Ascending aorta (tissue), 2 donors: ENCODE results near the gene MOB3B. TPM values are rescaled to one million over a fixed set of nuclear protein-coding genes. Genes with fewer than 3 reads are reported as not detected.

Source experiments
- DNase-seq, 2 donors: peaks; one replicate each; pipeline ENCODE4 v3.0.0-alpha.2; 2019; ENCODE audit warnings: low spot score in 2 of 2
- H3K27ac ChIP-seq, 2 donors: fragments of 200-600 bp; sonication (generic); one replicate each; pipeline ENCODE4 v1.5.1; 2016 to 2017; ENCODE audit warnings: mild to moderate bottlenecking in 1 of 2
- H3K27me3 ChIP-seq: fragments of 200-600 bp; sonication (generic); one replicate; pipeline ENCODE4 v1.5.1; 2017
- H3K36me3 ChIP-seq, 2 donors: fragments of 200-600 bp; sonication (generic); one replicate each; pipeline ENCODE4 v1.5.1; 2016
- H3K4me1 ChIP-seq, 2 donors: fragments of 200-600 bp; sonication (generic); one replicate each; pipeline ENCODE4 v1.5.1; 2016 to 2017; ENCODE audit warnings: mild to moderate bottlenecking in 1 of 2
- H3K4me3 ChIP-seq, 2 donors: fragments of 200-600 bp; sonication (generic); one replicate each; pipeline ENCODE4 v1.5.1; 2016 to 2017; ENCODE audit warnings: mild to moderate bottlenecking in 1 of 2
- H3K9me3 ChIP-seq, 2 donors: fragments of 200-600 bp; sonication (generic); one replicate each; pipeline ENCODE4 v1.5.1; 2016
- intact Hi-C: fragments of 100-400 bp; cut with DNase I; formaldehyde crosslinking; loops from one replicate; pipeline ENCODE4 v1.15.1; 2023
- total RNA-seq: library from RNA; depleted of rRNA; stranded (reverse); fragments of >200 nt; gene quantifications from one replicate; pipeline ENCODE4 v1.1.0, GENCODE V29; 2016
- TF ChIP-seq, protein P1 (sequence below), 3 experiments: fragments of 200-600 bp in 2 of 3; fragments of 450-650 bp in 1 of 3; sonication (generic) in 2 of 3; IDR thresholded peaks; one replicate each; pipeline ENCODE4 v1.5.1; 2016 to 2019; ENCODE audit warnings: antibody characterized with exemption in 3 of 3, mild to moderate bottlenecking in 1 of 3, moderate library complexity in 1 of 3

The MOB3B gene
- total RNA-seq, 1 donor from 2014 or later, result 2.4 TPM

DNA sequence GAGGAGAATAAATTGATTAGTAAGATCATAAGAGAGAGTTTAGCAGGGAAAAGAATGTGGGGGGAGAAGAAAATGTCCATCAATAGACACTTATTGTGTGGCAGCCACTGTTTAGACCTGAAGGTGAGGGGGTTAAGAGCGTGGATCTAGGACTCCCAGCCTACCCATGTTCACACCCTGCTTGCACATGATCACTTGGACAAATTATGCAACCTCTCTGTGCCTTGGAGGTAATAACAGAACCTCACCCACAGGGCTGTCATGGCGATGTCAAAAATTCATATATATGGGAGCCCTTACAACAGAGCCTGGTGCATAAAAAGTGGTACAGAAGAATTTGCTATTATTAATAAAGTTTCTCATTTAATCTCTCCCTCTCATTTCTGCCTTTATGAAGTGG lies 146.6 kb downstream of the MOB3B start:
- no peaks in the 10 kb centered on the region for H3K9me3 ChIP-seq
- no peak for DNase-seq
- no peak overlapping the region for H3K27ac ChIP-seq
- H3K36me3 ChIP-seq, result no peaks in the 10 kb centered on the region
- H3K27me3 ChIP-seq, result no peaks in the 10 kb centered on the region
- peaks cover 0 to 11% of the 10 kb centered on the region in 2 donors for H3K4me1 ChIP-seq
- H3K4me3 ChIP-seq, result no peak overlapping the region
- TF ChIP-seq, protein P1, sequence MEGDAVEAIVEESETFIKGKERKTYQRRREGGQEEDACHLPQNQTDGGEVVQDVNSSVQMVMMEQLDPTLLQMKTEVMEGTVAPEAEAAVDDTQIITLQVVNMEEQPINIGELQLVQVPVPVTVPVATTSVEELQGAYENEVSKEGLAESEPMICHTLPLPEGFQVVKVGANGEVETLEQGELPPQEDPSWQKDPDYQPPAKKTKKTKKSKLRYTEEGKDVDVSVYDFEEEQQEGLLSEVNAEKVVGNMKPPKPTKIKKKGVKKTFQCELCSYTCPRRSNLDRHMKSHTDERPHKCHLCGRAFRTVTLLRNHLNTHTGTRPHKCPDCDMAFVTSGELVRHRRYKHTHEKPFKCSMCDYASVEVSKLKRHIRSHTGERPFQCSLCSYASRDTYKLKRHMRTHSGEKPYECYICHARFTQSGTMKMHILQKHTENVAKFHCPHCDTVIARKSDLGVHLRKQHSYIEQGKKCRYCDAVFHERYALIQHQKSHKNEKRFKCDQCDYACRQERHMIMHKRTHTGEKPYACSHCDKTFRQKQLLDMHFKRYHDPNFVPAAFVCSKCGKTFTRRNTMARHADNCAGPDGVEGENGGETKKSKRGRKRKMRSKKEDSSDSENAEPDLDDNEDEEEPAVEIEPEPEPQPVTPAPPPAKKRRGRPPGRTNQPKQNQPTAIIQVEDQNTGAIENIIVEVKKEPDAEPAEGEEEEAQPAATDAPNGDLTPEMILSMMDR (IDR thresholded peaks at IDR 0.05), result no peak
- intact Hi-C loops, result no loop called here

DNA sequence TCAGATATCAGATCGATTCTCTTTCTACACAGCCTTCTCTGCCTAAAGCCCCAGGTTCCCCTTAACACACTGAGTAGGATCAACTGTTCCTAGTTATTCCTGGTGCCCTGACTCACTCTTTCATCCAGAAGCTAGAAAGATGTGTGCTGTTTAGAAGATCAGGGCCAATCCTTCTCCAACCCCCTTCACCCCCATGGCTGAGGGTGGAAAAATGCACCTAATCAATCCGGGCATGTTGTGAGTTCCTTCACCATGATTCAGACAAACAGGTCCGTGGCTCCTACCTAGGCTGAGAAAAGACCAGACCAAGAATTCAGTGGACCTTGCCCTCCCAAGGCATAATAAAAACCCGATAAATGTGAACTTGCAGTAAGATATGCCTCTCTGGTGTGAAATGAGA lies 147.3 kb downstream of the MOB3B start:
- Histone ChIP-seq H3K36me3 (no peaks in the 10 kb centered on the region), H3K27me3 (no peaks in the 10 kb centered on the region), H3K27ac (no peak overlapping the region), H3K4me3 (no peak overlapping the region), H3K9me3 (no peaks in the 10 kb centered on the region), H3K4me1 (peaks cover 0 to 11% of the 10 kb centered on the region in 2 donors)
- intact Hi-C loops, result no loop called here
- TF ChIP-seq, protein P1 (IDR thresholded peaks at IDR 0.05), result no peak
- no peak for DNase-seq

DNA sequence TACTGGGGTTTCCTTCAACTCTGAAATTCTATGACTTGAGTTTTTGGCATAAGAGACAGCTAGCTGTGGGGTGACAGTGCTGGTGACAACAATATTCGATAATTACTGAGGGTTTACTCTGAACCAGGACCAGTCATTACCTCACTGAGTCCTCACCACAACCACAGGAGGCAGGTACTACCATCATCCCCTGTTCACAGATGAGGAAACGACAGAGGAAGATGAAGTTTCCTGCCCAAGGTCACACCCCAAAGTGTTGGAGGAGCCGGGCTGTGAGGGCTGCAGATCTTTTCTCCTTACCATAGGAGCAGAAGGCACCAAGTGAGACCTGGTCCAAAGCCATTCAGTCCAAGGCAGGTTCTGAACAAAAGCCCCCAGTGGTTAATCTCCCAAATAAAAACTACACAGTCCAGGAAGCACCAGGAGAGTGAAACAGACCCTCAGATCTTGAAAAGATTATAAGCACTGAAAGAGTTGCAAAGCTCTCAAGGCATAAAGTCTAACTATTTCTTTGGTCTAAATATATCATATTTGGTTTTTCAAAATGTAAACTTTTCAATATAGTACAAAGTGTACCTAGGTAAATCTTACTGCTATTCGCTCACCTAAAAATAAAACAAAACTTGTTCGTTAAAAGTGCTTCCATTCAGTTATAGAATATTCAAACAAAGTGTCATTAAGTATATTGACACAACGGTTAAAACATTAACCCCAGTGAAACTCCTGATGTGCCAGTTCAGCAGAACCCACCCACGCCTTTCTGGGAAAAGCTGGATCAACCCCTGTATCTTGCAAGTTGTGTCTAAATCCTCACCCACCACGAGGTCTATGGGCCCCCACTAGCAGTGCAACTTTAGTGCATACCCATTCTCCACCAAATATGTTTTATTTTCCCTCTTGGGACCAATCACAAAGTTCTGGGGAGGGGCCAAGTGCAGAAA lies 150.0 kb downstream of the MOB3B start:
- no peaks in the 10 kb centered on the region for H3K36me3 ChIP-seq
- H3K4me1 ChIP-seq, result peaks cover 0 to 6% of the 10 kb centered on the region in 2 donors
- intact Hi-C loops, result no loop called here
- H3K4me3 ChIP-seq, result no peak overlapping the region
- DNase-seq, result no peak
- no peak overlapping the region for H3K27ac ChIP-seq
- H3K9me3 ChIP-seq, result no peaks in the 10 kb centered on the region
- no peaks in the 10 kb centered on the region for H3K27me3 ChIP-seq
- TF ChIP-seq, protein P1 (IDR thresholded peaks at IDR 0.05), result no peak

DNA sequence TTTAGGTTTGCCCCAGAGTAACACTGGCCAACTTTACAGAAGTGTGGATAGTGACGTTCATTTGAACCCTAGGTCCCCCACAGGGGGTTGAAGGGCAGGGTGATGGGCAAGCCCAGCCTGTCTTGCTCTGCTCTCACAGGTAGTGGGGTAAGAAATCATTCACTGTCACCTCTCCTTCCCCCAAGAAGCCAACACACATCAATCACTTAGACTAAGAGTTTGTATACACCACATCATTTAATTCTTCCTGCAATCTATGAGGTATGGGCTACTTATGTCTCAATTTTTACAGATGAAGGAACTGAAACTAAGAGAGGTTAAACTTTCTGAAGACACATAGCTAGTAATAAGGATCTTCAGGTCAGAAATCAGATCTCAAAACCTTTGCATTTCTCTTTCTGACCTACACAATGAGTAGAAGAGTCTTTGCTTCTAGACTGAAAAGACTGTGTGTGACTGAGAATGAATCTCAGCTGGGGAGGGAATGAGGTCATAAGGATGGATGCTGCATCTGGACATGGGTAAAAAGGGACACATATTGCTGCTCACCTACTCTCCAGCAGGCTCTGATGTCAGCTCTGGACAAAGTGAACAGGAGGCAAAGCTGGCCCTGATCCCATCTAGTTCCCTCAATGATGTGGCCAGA lies 151.7 kb downstream of the MOB3B start:
- intact Hi-C loops, result no loop called here
- no peaks in the 10 kb centered on the region for H3K36me3 ChIP-seq
- TF ChIP-seq, protein P1 (IDR thresholded peaks at IDR 0.05), result no peak
- H3K27me3 ChIP-seq, result no peaks in the 10 kb centered on the region
- H3K4me1 ChIP-seq, result no peaks in the 10 kb centered on the region
- H3K9me3 ChIP-seq, result no peaks in the 10 kb centered on the region
- no peak overlapping the region for H3K4me3 ChIP-seq
- no peak overlapping the region for H3K27ac ChIP-seq
- DNase-seq, result no peak

DNA sequence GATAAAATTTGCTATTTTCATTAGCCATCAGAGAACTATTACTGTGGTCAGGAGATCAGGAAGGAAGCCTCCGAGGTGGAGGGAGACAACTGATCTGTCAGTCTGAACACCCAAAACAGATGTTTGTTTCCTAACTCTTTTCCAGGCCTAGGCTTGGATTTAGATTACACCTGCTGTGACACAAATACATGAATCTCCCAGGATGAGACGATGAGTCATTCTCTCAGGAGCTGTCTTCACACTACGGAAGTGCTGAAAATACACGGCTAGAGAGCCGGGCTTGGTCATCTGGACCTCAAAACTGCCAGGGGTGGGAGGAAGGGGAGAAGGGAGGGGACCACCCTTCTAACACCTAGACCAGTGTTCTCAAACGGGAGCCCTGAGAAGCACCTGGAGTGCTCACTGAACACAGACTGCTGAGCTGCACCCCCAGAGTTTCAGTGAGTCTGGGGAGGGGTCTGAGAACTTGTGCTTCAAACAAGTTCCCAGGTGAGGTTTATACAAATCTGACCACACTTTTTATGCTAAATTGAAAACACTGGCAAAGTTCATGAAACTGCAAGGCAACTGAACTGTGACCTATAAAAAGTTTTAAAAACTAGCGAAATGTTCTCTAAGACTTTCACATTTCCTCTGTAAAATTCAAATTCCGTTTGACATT lies 152.3 kb downstream of the MOB3B start:
- DNase-seq, result no peak
- no peaks in the 10 kb centered on the region for H3K36me3 ChIP-seq
- H3K27ac ChIP-seq, result no peak overlapping the region
- intact Hi-C loops, result no loop called here
- H3K27me3 ChIP-seq, result no peaks in the 10 kb centered on the region
- H3K4me1 ChIP-seq, result no peaks in the 10 kb centered on the region
- H3K4me3 ChIP-seq, result no peak overlapping the region
- TF ChIP-seq, protein P1 (IDR thresholded peaks at IDR 0.05), result no peak
- H3K9me3 ChIP-seq, result no peaks in the 10 kb centered on the region
